H1 (cell line): ENCODE data around the gene PRRX2. TPM values are rescaled to one million over a fixed set of nuclear protein-coding genes. Genes with fewer than 3 reads are reported as not detected.
A peak's percentile ranks its signal among the peaks of the same experiment; 100 is the strongest.

Experiments
- CTCF ChIA-PET: fragments of 300-600 bp; sonication (Branson Sonifier 250); formaldehyde crosslinking; loops from one replicate; lab custom pipeline; 2021; ENCODE audit not compliant: partially characterized antibody; lab: Charles Lee
- POLR2A ChIA-PET: fragments of 300-600 bp; sonication (Branson Sonifier 250); formaldehyde crosslinking; loops from one replicate; lab custom pipeline; 2021; ENCODE audit warnings: inconsistent platforms; ENCODE audit not compliant: partially characterized antibody; lab: Charles Lee
- DNase-seq, 2 experiments: peaks; one replicate each; pipeline versions ENCODE4 v3.0.0 to v3.0.0-alpha.2; 2010 to 2022; ENCODE audit warnings: low spot score in 2 of 2, low read depth in 1 of 2, mixed read lengths in 1 of 2
- FAIRE-seq: peaks from 2 replicates; lab custom pipeline; 2011; peaks lifted over from hg19 to GRCh38; lab: Jason Lieb, UNC
- H2AFZ ChIP-seq: 2 replicates; pipeline ENCODE4 v1.8.1; 2012; ENCODE audit warnings: low read length, inconsistent platforms
- H2AK5ac ChIP-seq: 2 replicates; pipeline ENCODE4 v1.6.1; 2013; ENCODE audit warnings: low read depth, low read length
- H2BK120ac ChIP-seq: replicated peaks from 2 replicates; pipeline ENCODE3; 2013; ENCODE audit warnings: low read depth, low read length, inconsistent platforms
- H2BK12ac ChIP-seq: 2 replicates; pipeline ENCODE4 v1.6.1; 2013; ENCODE audit warnings: low read depth, low read length
- H2BK15ac ChIP-seq: 2 replicates; pipeline ENCODE4 v1.6.1; 2013; ENCODE audit warnings: low read length
- H2BK20ac ChIP-seq: 2 replicates; pipeline ENCODE4 v1.6.1; 2013; ENCODE audit warnings: low read length
- H2BK5ac ChIP-seq: 2 replicates; pipeline ENCODE4 v1.6.1; 2013; ENCODE audit warnings: low read depth, low read length
- H3K14ac ChIP-seq: 2 replicates; pipeline ENCODE4 v1.6.1; 2013; ENCODE audit warnings: inconsistent platforms; ENCODE audit not compliant: insufficient read length
- H3K18ac ChIP-seq: 2 replicates; pipeline ENCODE4 v1.6.1; 2013; ENCODE audit warnings: low read length; ENCODE audit errors: extremely low read depth
- H3K23ac ChIP-seq: 2 replicates; pipeline ENCODE4 v1.6.1; 2013; ENCODE audit warnings: inconsistent platforms; ENCODE audit not compliant: insufficient read length
- H3K23me2 ChIP-seq: 2 replicates; pipeline ENCODE4 v1.6.1; 2013; ENCODE audit warnings: low read depth, low read length
- H3K27ac ChIP-seq: 2 replicates; pipeline ENCODE4 v1.6.1; 2011; ENCODE audit warnings: low read depth, low read length, inconsistent platforms
- H3K27me3 ChIP-seq, 4 experiments: replicated peaks in 1 of 4; 1 replicate in 1 of 4; 2 replicates in 3 of 4; pipeline versions ENCODE4 v1.6.1 to v1.8.1; 2011 to 2013; ENCODE audit warnings: low read length in 3 of 4, mild to moderate bottlenecking in 3 of 4, inconsistent platforms in 2 of 4, mixed read lengths in 2 of 4, moderate library complexity in 1 of 4; ENCODE audit not compliant: control insufficient read depth in 3 of 4, insufficient read depth in 3 of 4; ENCODE audit errors: extremely low read depth in 1 of 4
- H3K36me3 ChIP-seq, 4 experiments: 2 replicates each; pipeline versions ENCODE4 v1.6.1 to v1.8.1; 2011 to 2013; ENCODE audit warnings: mild to moderate bottlenecking in 4 of 4, low read length in 3 of 4, moderate library complexity in 2 of 4, control low read depth in 1 of 4, inconsistent platforms in 1 of 4; ENCODE audit not compliant: insufficient read depth in 4 of 4, control insufficient read depth in 2 of 4
- H3K4ac ChIP-seq: replicated peaks from 2 replicates; pipeline ENCODE3; 2013; ENCODE audit warnings: low read length, low read depth, mixed read lengths, inconsistent platforms; ENCODE audit not compliant: insufficient read length
- H3K4me1 ChIP-seq, 4 experiments: replicated peaks in 1 of 4; 1 replicate in 1 of 4; 2 replicates in 3 of 4; pipeline versions ENCODE4 v1.6.1 to v1.8.1; 2011 to 2013; ENCODE audit warnings: low read length in 3 of 4, inconsistent platforms in 2 of 4, mixed read lengths in 1 of 4; ENCODE audit not compliant: insufficient read depth in 4 of 4, control insufficient read depth in 3 of 4
- H3K4me2 ChIP-seq, 2 experiments: 2 replicates each; pipeline versions ENCODE4 v1.6.1 to v1.8.1; 2011 to 2013; ENCODE audit warnings: low read depth in 2 of 2, low read length in 2 of 2, control low read depth in 1 of 2, inconsistent platforms in 1 of 2, mild to moderate bottlenecking in 1 of 2; ENCODE audit not compliant: insufficient read depth in 1 of 2
- H3K4me3 ChIP-seq, 4 experiments: fragments of 200-600, 300-600 bp in 1 of 4; sonication (generic), shearing (Covaris generic), sonication (Bioruptor Twin) in 1 of 4; 2 replicates each; pipeline versions ENCODE4 v1.5.1 to v1.8.1; 2011 to 2016; ENCODE audit warnings: low read length in 4 of 4, low read depth in 3 of 4, control low read depth in 2 of 4, inconsistent platforms in 2 of 4, mild to moderate bottlenecking in 2 of 4, mixed read lengths in 1 of 4, moderate library complexity in 1 of 4; ENCODE audit not compliant: insufficient read depth in 2 of 4; ENCODE audit errors: extremely low read depth in 1 of 4
- H3K56ac ChIP-seq: replicated peaks from 2 replicates; pipeline ENCODE3; 2013; ENCODE audit warnings: low read depth, mild to moderate bottlenecking, mixed read lengths, low read length, inconsistent platforms; ENCODE audit not compliant: insufficient read length
- H3K79me1 ChIP-seq: 2 replicates; pipeline ENCODE4 v1.6.1; 2013; ENCODE audit warnings: low read depth, low read length, control low read depth
- H3K79me2 ChIP-seq, 2 experiments: 2 replicates each; pipeline versions ENCODE4 v1.6.1 to v1.8.1; 2012 to 2013; ENCODE audit warnings: low read length in 2 of 2, mild to moderate bottlenecking in 2 of 2, inconsistent platforms in 1 of 2; ENCODE audit not compliant: insufficient read depth in 2 of 2, control insufficient read depth in 1 of 2
- H3K9ac ChIP-seq, 4 experiments: replicated peaks in 1 of 4; 1 replicate in 1 of 4; 2 replicates in 3 of 4; pipeline versions ENCODE4 v1.6.1 to v1.8.1; 2011 to 2013; ENCODE audit warnings: low read depth in 3 of 4, low read length in 3 of 4, control low read depth in 2 of 4, mild to moderate bottlenecking in 2 of 4, moderate library complexity in 2 of 4, inconsistent platforms in 1 of 4; ENCODE audit errors: extremely low read depth in 1 of 4
- H3K9me3 ChIP-seq, 2 experiments: 2 replicates each; pipeline versions ENCODE4 v1.6.1 to v1.8.1; 2012 to 2013; ENCODE audit warnings: mild to moderate bottlenecking in 2 of 2, moderate library complexity in 2 of 2, control low read depth in 1 of 2, inconsistent platforms in 1 of 2, low read depth in 1 of 2, low read length in 1 of 2, mixed read lengths in 1 of 2; ENCODE audit not compliant: insufficient read depth in 2 of 2
- H4K20me1 ChIP-seq, 2 experiments: replicated peaks in 1 of 2; 2 replicates each; pipeline versions ENCODE3 to v1.8.1; 2011 to 2013; ENCODE audit warnings: inconsistent platforms in 2 of 2, low read length in 2 of 2, mild to moderate bottlenecking in 1 of 2; ENCODE audit not compliant: insufficient read depth in 2 of 2, control insufficient read depth in 1 of 2
- H4K5ac ChIP-seq: 2 replicates; pipeline ENCODE4 v1.6.1; 2013; ENCODE audit warnings: low read length, low read depth, mixed read lengths, inconsistent platforms; ENCODE audit not compliant: insufficient read length
- H4K8ac ChIP-seq: 2 replicates; pipeline ENCODE4 v1.8.0; 2013; ENCODE audit warnings: mild to moderate bottlenecking, moderate library complexity, low read length, inconsistent platforms; ENCODE audit not compliant: insufficient read depth; ENCODE audit errors: extremely low read depth
- H4K91ac ChIP-seq: replicated peaks from 2 replicates; pipeline ENCODE3; 2013; ENCODE audit warnings: low read length, mixed read lengths, inconsistent platforms; ENCODE audit not compliant: insufficient read length
- BCL11A ChIP-seq, 2 experiments: IDR thresholded peaks; one replicate each; pipeline ENCODE4 v1.6.1; 2011; ENCODE audit warnings: low read depth in 2 of 2, low read length in 2 of 2, mild to moderate bottlenecking in 2 of 2
- BRCA1 ChIP-seq: IDR thresholded peaks from 2 replicates; pipeline ENCODE4 v1.6.1; 2012; ENCODE audit warnings: low read depth, low read length, improper control_type of control experiment
- CBX8 ChIP-seq: fragments of 300-800, 300-1000 bp; sonication (generic); IDR thresholded peaks from 2 replicates; pipeline ENCODE4 v1.7.1; 2016; ENCODE audit warnings: low read depth, low read length, borderline replicate concordance
- CEBPB ChIP-seq: IDR thresholded peaks from 2 replicates; pipeline ENCODE4 v1.6.1; 2012; ENCODE audit warnings: low read depth, low read length
- CREB1 ChIP-seq: IDR thresholded peaks from 2 replicates; pipeline ENCODE4 v1.6.1; 2012; ENCODE audit warnings: inconsistent platforms
- HDAC6 ChIP-seq: IDR thresholded peaks from one replicate; pipeline ENCODE4 v1.7.1; 2012; ENCODE audit warnings: low read depth, mild to moderate bottlenecking, inconsistent platforms, low read length, moderate library complexity
- KDM1A ChIP-seq: fragments of 200-600, 300-600 bp; sonication (generic); IDR thresholded peaks from 2 replicates; pipeline ENCODE4 v1.7.1; 2016; ENCODE audit warnings: mild to moderate bottlenecking, low read length, borderline replicate concordance
- KDM4A ChIP-seq: IDR thresholded peaks from one replicate; pipeline ENCODE4 v1.7.1; 2012; ENCODE audit warnings: low read depth, mild to moderate bottlenecking, moderate library complexity, low read length, inconsistent platforms; ENCODE audit not compliant: severe bottlenecking
- NANOG ChIP-seq: IDR thresholded peaks from 2 replicates; pipeline ENCODE4 v1.6.1; 2011; ENCODE audit warnings: low read length, low read depth, mild to moderate bottlenecking, inconsistent platforms; ENCODE audit not compliant: insufficient read depth, poor library complexity, severe bottlenecking
- RFX5 ChIP-seq: IDR thresholded peaks from 2 replicates; pipeline ENCODE4 v1.6.1; 2011; ENCODE audit warnings: low read depth, low read length, improper control_type of control experiment, borderline replicate concordance
- SIRT6 ChIP-seq: IDR thresholded peaks from one replicate; pipeline ENCODE4 v1.7.1; 2012; ENCODE audit warnings: low read length, inconsistent platforms
- SIX5 ChIP-seq: IDR thresholded peaks from 2 replicates; pipeline ENCODE4 v1.6.1; 2011; ENCODE audit warnings: mild to moderate bottlenecking, low read depth, low read length
- SP1 ChIP-seq: IDR thresholded peaks from 2 replicates; pipeline ENCODE4 v1.6.1; 2011; ENCODE audit warnings: low read depth, low read length
- ZNF274 ChIP-seq: IDR thresholded peaks from 2 replicates; pipeline ENCODE4 v1.7.0; 2012; ENCODE audit warnings: low read length, borderline replicate concordance; ENCODE audit errors: extremely low read depth
- WGBS, 2 experiments: shearing (Covaris generic) in 1 of 2; methylation state at CpG; one replicate each; pipeline versions ENCODE4 v1.1.6 to v1.1.7; 2013 to 2015; ENCODE audit warnings: low lambda C conversion rate in 2 of 2, mixed read lengths in 2 of 2, inconsistent platforms in 1 of 2, low coverage in 1 of 2, missing lambda C conversion rate in 1 of 2; ENCODE audit not compliant: insufficient replicate concordance in 2 of 2, insufficient coverage in 1 of 2, insufficient read length in 1 of 2; ENCODE audit errors: extremely low coverage in 1 of 2, missing lambda C conversion rate in 1 of 2; 5-methylcytosine and 5-hydroxymethylcytosine counted together
- polyA plus RNA-seq, 7 experiments: library from polyadenylated mRNA; depleted of rRNA in 3 of 7; stranded (reverse) in 5 of 7; unstranded in 2 of 7; fragments of >200 nt in 5 of 7; fragments of 200-250 nt in 2 of 7; gene quantifications; 1 replicate in 5 of 7; 2 replicates in 1 of 7; 4 replicates in 1 of 7; pipeline versions ENCODE4 v1.2.1 to v1.2.3, GENCODE V29; 2011 to 2013; ENCODE audit warnings: missing spikeins in 2 of 7, mixed read lengths in 2 of 7
- total RNA-seq: library from RNA; stranded (reverse); fragmentation: NEBNext Ultra II Directional; extraction: Animal tissue kit (Norgen Biotek cat#: 25700); gene quantifications from 2 replicates; pipeline ENCODE4 v1.2.1, GENCODE V29; 2021

The PRRX2 gene
- total and polyA plus RNA-seq, 2 of the 8 experiments (the other 6 are each of a cell fraction or from before 2014, with no cell fraction given), result 5.8 to 9.2 TPM

DNA sequence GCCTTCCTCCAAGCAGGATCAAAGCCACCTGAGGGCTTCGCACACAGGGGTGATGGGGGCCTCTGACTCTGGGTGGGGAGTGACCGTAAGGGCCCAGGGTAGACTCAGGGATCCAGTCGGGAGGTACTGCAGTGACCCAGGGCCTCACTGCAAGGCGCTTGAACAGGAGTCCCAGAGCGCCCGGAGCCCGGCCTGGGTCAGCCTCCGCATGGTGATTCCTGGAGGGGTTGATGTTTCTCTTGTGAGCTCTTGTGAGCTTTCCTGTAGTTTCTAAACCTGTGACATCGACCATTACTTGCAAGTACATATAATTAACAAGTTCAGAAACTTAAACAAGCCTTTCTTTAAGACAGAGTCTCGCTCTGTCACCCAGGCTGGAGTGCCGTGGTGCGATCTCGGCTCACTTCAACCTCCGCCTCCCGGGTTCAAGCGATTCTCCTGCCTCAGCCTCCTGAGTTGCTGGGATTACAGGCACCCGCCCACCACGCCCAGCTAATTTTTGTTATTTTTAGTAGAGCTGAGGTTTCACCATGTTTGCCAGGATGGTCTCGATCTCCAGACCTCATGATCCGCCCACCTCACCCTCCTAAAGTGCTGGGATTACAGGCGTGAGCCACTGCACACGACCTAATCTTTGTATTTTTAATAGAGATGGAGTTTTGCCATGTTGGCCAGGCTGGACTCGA is 67.6 kb downstream of the PRRX2 start:
- no peaks in the 10 kb centered on the region for H3K79me1 ChIP-seq
- no peak overlapping the region for H3K4me2 ChIP-seq
- no peak overlapping the region for H2AFZ ChIP-seq
- H2BK120ac ChIP-seq, result no peak overlapping the region
- H2BK12ac ChIP-seq, result no peak overlapping the region
- H3K23me2 ChIP-seq, result peaks cover 3% of the 10 kb centered on the region
- ChIA-PET POLR2A (no interaction called here), CTCF (interaction anchor here (12.3 to 12.9 kb wide), 2 partner anchors 8 to 49 kb away, joined by 189 to 250 read pairs; no protein-coding TSS in a partner anchor)
- H3K9me3 ChIP-seq, result no peaks in the 10 kb centered on the region
- H2BK5ac ChIP-seq, result no peak overlapping the region
- H3K9ac ChIP-seq, result no peak overlapping the region
- no peak overlapping the region for H3K27ac ChIP-seq
- no peak overlapping the region for H3K4me3 ChIP-seq
- H4K91ac ChIP-seq, result no peak overlapping the region
- no peak for FAIRE-seq
- no peak overlapping the region for H2BK15ac ChIP-seq
- no peak overlapping the region for H2AK5ac ChIP-seq
- H3K23ac ChIP-seq, result no peak overlapping the region
- WGBS, 2 experiments, result 90% methylated on average over 23 of the region's 23 CpGs; no CpG with 5 or more reads in 1 of the 2 experiments
- peaks cover 0 to 2% (median under 1%) of the 10 kb centered on the region in 4 experiments; a peak in 5 of 7 replicates for H3K4me1 ChIP-seq
- no peaks in the 10 kb centered on the region for H3K36me3 ChIP-seq
- H3K79me2 ChIP-seq, result no peaks in the 10 kb centered on the region
- no peak for DNase-seq
- no peak overlapping the region for H4K8ac ChIP-seq
- H4K5ac ChIP-seq, result no peak overlapping the region
- no peaks in the 10 kb centered on the region; a peak in 1 of 7 replicates for H3K27me3 ChIP-seq
- no peak overlapping the region for H3K18ac ChIP-seq
- H3K56ac ChIP-seq, result no peak overlapping the region
- H3K14ac ChIP-seq, result no peak overlapping the region
- no peaks in the 10 kb centered on the region for H4K20me1 ChIP-seq
- H3K4ac ChIP-seq, result peak overlapping the region; percentile 3
- no peak overlapping the region for H2BK20ac ChIP-seq
- TF ChIP-seq CBX8 (no peak), HDAC6 (no peak), SIX5 (no peak), BCL11A (IDR thresholded peaks at IDR 0.05; ENCODE audit: low read depth in 2 of 2, low read length in 2 of 2) (no peak), BRCA1 (no peak), CEBPB (no peak), RFX5 (no peak), SP1 (no peak), KDM4A (no peak), CREB1 (no peak), KDM1A (no peak), NANOG (no peak), SIRT6 (no peak), ZNF274 (no peak)
